ENCODE results near the gene AGT.

AGT gene

DNA sequence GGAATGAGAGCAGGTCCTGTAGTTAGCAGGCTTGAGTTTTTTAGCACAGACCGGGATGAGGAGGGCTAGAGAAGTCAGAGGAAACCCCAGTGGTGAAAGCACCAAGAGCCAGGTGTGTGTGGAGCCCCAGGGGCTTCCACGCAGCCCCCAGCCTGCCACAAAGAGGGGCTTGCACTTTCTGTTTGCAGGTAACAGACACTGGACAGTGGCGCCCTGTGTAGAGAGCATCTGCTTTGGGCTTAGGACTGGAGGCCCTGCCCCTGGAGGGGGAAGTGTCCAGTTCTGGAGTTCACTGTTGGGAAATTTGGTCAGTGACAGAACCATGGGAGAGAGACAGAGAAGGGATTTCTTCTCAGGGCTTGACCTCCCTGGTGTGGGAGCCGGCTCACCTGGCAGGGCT is 19.5 kb downstream of the AGT start:
- H3K27ac ChIP-seq, result no peak overlapping the region
- peaks cover 30% of the 10 kb centered on the region for H3K36me3 ChIP-seq (replicated peaks)
- in situ Hi-C loops (cut with HindIII; ENCODE audit: low pct_ligation_motif_present, low sequenced_read_pairs), result no loop called here
- no peaks in the 10 kb centered on the region for H3K27me3 ChIP-seq (replicated peaks)
- no peak for DNase-seq
- TF ChIP-seq, protein P1, sequence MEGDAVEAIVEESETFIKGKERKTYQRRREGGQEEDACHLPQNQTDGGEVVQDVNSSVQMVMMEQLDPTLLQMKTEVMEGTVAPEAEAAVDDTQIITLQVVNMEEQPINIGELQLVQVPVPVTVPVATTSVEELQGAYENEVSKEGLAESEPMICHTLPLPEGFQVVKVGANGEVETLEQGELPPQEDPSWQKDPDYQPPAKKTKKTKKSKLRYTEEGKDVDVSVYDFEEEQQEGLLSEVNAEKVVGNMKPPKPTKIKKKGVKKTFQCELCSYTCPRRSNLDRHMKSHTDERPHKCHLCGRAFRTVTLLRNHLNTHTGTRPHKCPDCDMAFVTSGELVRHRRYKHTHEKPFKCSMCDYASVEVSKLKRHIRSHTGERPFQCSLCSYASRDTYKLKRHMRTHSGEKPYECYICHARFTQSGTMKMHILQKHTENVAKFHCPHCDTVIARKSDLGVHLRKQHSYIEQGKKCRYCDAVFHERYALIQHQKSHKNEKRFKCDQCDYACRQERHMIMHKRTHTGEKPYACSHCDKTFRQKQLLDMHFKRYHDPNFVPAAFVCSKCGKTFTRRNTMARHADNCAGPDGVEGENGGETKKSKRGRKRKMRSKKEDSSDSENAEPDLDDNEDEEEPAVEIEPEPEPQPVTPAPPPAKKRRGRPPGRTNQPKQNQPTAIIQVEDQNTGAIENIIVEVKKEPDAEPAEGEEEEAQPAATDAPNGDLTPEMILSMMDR (IDR thresholded peaks at IDR 0.05; ENCODE audit: low read depth, low read length, missing control alignments), result no peak
- H3K4me3 ChIP-seq (ENCODE audit: low read depth, low read length), result no peak overlapping the region

DNA sequence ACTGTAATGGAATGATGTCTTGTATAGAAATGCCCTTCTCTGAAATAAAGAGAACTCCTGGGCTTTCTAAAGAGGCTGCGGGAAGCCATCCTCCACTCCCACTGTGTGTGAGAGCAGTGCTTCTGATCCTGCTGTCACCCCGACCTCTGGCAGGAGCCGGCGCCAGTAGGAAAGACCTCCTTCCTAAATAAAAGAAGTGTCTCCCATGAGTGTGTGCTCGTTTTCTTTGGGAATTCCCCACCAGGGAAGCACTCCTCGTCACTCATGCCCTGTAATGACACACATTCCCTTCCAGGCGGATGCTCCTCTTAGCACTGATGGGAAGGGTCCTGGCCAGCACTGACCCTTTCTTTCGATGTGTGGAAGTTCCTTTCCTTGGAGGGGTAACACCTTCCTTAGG is 20.1 kb downstream of the AGT start:
- TF ChIP-seq, protein P1 (IDR thresholded peaks at IDR 0.05; ENCODE audit: low read depth, low read length, missing control alignments), result no peak
- no peak overlapping the region for H3K27ac ChIP-seq
- in situ Hi-C loops (cut with HindIII; ENCODE audit: low pct_ligation_motif_present, low sequenced_read_pairs), result no loop called here
- no peaks in the 10 kb centered on the region for H3K27me3 ChIP-seq (replicated peaks)
- DNase-seq, result no peak
- H3K4me3 ChIP-seq (ENCODE audit: low read depth, low read length), result no peak overlapping the region
- H3K36me3 ChIP-seq (replicated peaks), result peaks cover 33% of the 10 kb centered on the region

- in situ Hi-C loops (cut with HindIII; ENCODE audit: low pct_ligation_motif_present, low sequenced_read_pairs), result no loop called here
- Histone ChIP-seq H3K36me3 (replicated peaks) (peaks cover 33% of the 10 kb centered on the region), H3K27me3 (replicated peaks) (no peaks in the 10 kb centered on the region), H3K4me3 (ENCODE audit: low read depth, low read length) (no peak overlapping the region), H3K27ac (no peak overlapping the region)
- no peak for DNase-seq
- TF ChIP-seq, protein P1 (IDR thresholded peaks at IDR 0.05; ENCODE audit: low read depth, low read length, missing control alignments), result no peak
These were observed 20.7 kb downstream of the AGT start for GRCh38 chr1:230693221-230693620.

DNA sequence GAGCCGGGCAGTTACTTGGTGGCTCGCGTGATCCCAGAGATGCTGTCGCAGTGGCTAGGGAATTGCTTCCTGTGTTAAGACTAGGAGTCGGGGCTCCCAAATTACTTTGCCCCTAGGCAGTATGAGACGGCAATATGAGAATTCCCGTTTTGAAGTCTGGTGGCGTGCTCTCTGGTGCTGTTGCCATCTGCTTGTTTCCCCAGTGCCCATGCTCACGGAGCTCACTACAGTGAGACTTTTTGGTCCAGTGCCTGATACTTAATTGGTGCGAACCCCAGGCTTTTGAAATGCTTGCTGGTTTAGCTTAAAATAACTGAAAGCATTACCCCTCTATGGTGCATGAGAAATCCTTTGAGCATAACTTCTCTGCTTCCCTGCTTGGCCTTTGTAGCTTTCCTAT is 22.3 kb downstream of the AGT start:
- no peaks in the 10 kb centered on the region for H3K27me3 ChIP-seq (replicated peaks)
- no peak overlapping the region for H3K27ac ChIP-seq
- peaks cover 39% of the 10 kb centered on the region for H3K36me3 ChIP-seq (replicated peaks)
- TF ChIP-seq, protein P1 (IDR thresholded peaks at IDR 0.05; ENCODE audit: low read depth, low read length, missing control alignments), result no peak
- no peak overlapping the region for H3K4me3 ChIP-seq (ENCODE audit: low read depth, low read length)
- in situ Hi-C loops (cut with HindIII; ENCODE audit: low pct_ligation_motif_present, low sequenced_read_pairs), result no loop called here
- DNase-seq, result no peak

- Histone ChIP-seq H3K4me3 (ENCODE audit: low read depth, low read length) (no peak overlapping the region), H3K27ac (no peak overlapping the region), H3K36me3 (replicated peaks) (peaks cover 50% of the 10 kb centered on the region), H3K27me3 (replicated peaks) (no peaks in the 10 kb centered on the region)
- no peak for DNase-seq
- TF ChIP-seq, protein P1 (IDR thresholded peaks at IDR 0.05; ENCODE audit: low read depth, low read length, missing control alignments), result no peak
- in situ Hi-C loops (cut with HindIII; ENCODE audit: low pct_ligation_motif_present, low sequenced_read_pairs), result no loop called here
These were observed 23.8 kb downstream of the AGT start for GRCh38 chr1:230690101-230690500.

- Histone ChIP-seq H3K36me3 (replicated peaks) (peaks cover 40% of the 10 kb centered on the region), H3K4me3 (ENCODE audit: low read depth, low read length) (no peak overlapping the region), H3K27ac (no peak overlapping the region), H3K27me3 (replicated peaks) (no peaks in the 10 kb centered on the region)
- DNase-seq, result no peak
- TF ChIP-seq, protein P1 (IDR thresholded peaks at IDR 0.05; ENCODE audit: low read depth, low read length, missing control alignments), result no peak
- in situ Hi-C loops (cut with HindIII; ENCODE audit: low pct_ligation_motif_present, low sequenced_read_pairs), result no loop called here
These were observed 27.2 kb downstream of the AGT start for GRCh38 chr1:230686747-230687146.
